ENCODE data around the gene SSTR4. TPM values are rescaled to one million over a fixed set of nuclear protein-coding genes. Genes with fewer than 3 reads are reported as not detected.

SSTR4 gene
- total RNA-seq, 1 donor from 2014 or later = not detected

- no peak for DNase-seq
Observed at GRCh38 chr20:23037017-23037481, 1.9 kb downstream of the SSTR4 start.

GRCh38 chr20:23039136-23039875 is 4.2 kb downstream of the SSTR4 start:
- intact Hi-C loops (cut with micrococcal nuclease) = no loop called here
- DNase-seq = no peak

More at GRCh38 chr20:23037017-23037481, 1.9 kb downstream of the SSTR4 start:
- intact Hi-C loops (cut with micrococcal nuclease) = no loop called here
- ATAC-seq = no peak

GRCh38 chr20:23039885-23040508 is 4.9 kb downstream of the SSTR4 start:
- intact Hi-C loops (cut with micrococcal nuclease) = no loop called here
- no peak for ATAC-seq
- DNase-seq = no peak

More at GRCh38 chr20:23039136-23039875, 4.2 kb downstream of the SSTR4 start:
- no peak for ATAC-seq

GRCh38 chr20:23042270-23042669 is 7.2 kb downstream of the SSTR4 start:
- no peak for ATAC-seq
- no peak for DNase-seq
- intact Hi-C loops (cut with micrococcal nuclease) = no loop called here

- DNase-seq (no peak), ATAC-seq (no peak)
- intact Hi-C loops (cut with micrococcal nuclease) = no loop called here
Observed at GRCh38 chr20:23043376-23043775, 8.3 kb downstream of the SSTR4 start.

- no peak for DNase-seq
- no peak for ATAC-seq
- intact Hi-C loops (cut with micrococcal nuclease) = no loop called here
Observed at GRCh38 chr20:23046431-23046830, 11.3 kb downstream of the SSTR4 start.

- intact Hi-C loops (cut with micrococcal nuclease) = no loop called here
- no peak for DNase-seq
- ATAC-seq = no peak
Observed at GRCh38 chr20:23047001-23047737, 12.1 kb downstream of the SSTR4 start.

- DNase-seq (peak; percentile 57), ATAC-seq (no peak)
- intact Hi-C loops (cut with micrococcal nuclease) = no loop called here
Observed at GRCh38 chr20:23047738-23048214, 12.7 kb downstream of the SSTR4 start.

- ATAC-seq = peak; percentile 58
- DNase-seq = peak; percentile 81
- intact Hi-C loops (cut with micrococcal nuclease) = no loop called here
Observed at GRCh38 chr20:23048283-23049200, 13.4 kb downstream of the SSTR4 start.

GRCh38 chr20:23049201-23050075 is 14.3 kb downstream of the SSTR4 start, which contains the start of gene THBD:
TSS of gene THBD (minus strand) at chr20:23049672. CDS start at chr20:23049504, 168 bp downstream.
- ATAC-seq = peak; percentile 72

GRCh38 chr20:23050076-23050838 is 15.1 kb downstream of the SSTR4 start:
- intact Hi-C loops (cut with micrococcal nuclease) = loop anchor here (5.0 to 10.0 kb wide), 2 partner anchors 187 to 335 kb away; no protein-coding TSS in a partner anchor
- peak; percentile 70 for DNase-seq
- peak; percentile 52 for ATAC-seq

More at GRCh38 chr20:23049201-23050075, 14.3 kb downstream of the SSTR4 start, which contains the start of gene THBD:
- intact Hi-C loops (cut with micrococcal nuclease) = loop anchor here (5.0 to 10.0 kb wide), 2 partner anchors 188 to 335 kb away; no protein-coding TSS in a partner anchor
- peak; percentile 88 for DNase-seq

GRCh38 chr20:23050847-23051627 is 15.9 kb downstream of the SSTR4 start:
- DNase-seq (peak; percentile 91), ATAC-seq (peak; percentile 60)
- intact Hi-C loops (cut with micrococcal nuclease) = loop anchor here (5.0 to 10.0 kb wide), 2 partner anchors 186 to 336 kb away; no protein-coding TSS in a partner anchor

- no peak for ATAC-seq
- intact Hi-C loops (cut with micrococcal nuclease) = loop anchor here (5.0 to 10.0 kb wide), 2 partner anchors 184 to 338 kb away; no protein-coding TSS in a partner anchor
Observed at GRCh38 chr20:23052904-23053303, 17.8 kb downstream of the SSTR4 start.

GRCh38 chr20:23058240-23058639 is 23.1 kb downstream of the SSTR4 start:
- intact Hi-C loops (cut with micrococcal nuclease) = loop anchor here (10.0 kb wide), 1 partner anchor 343 kb away; no protein-coding TSS in a partner anchor
- ATAC-seq (no peak), DNase-seq (no peak)

More at GRCh38 chr20:23052904-23053303, 17.8 kb downstream of the SSTR4 start:
- no peak for DNase-seq

- no peak for ATAC-seq
- no peak for DNase-seq
- intact Hi-C loops (cut with micrococcal nuclease) = loop anchor here (10.0 kb wide), 1 partner anchor 344 kb away; no protein-coding TSS in a partner anchor
Observed at GRCh38 chr20:23059001-23059400, 23.9 kb downstream of the SSTR4 start.
